Endothelial cell of umbilical vein (primary cell): ENCODE results near the gene FNDC1. TPM values are rescaled to one million over a fixed set of nuclear protein-coding genes. Genes with fewer than 3 reads are reported as not detected.

Experiments
- BruUV-seq: library from RNA; stranded (reverse); fragments of 400-500 nt; replicated peaks from 2 replicates; lab custom pipeline; 2021; lab: Mats Ljungman, UMichigan
- CTCF ChIA-PET: fragments of 300-600, 350-600 bp; sonication (Branson Sonifier 250); formaldehyde crosslinking; loops from one replicate; lab custom pipeline; 2021; ENCODE audit warnings: antibody characterized with exemption, inconsistent platforms; lab: Charles Lee
- POLR2A ChIA-PET: fragments of 300-600, 350-600 bp; sonication (Branson Sonifier 250); formaldehyde crosslinking; loops from one replicate; lab custom pipeline; 2021; ENCODE audit warnings: antibody characterized with exemption, inconsistent platforms; lab: Charles Lee
- DNase-seq: peaks from one replicate; pipeline ENCODE4 v3.0.0-alpha.2; 2011; ENCODE audit warnings: low read depth, low spot score
- FAIRE-seq: peaks from 2 replicates; lab custom pipeline; 2011; peaks lifted over from hg19 to GRCh38; lab: Jason Lieb, UNC
- H2AFZ ChIP-seq: 2 replicates; pipeline ENCODE4 v1.6.0; 2012; ENCODE audit warnings: low read depth, low read length, control low read depth, inconsistent platforms
- H3K27ac ChIP-seq: 2 replicates; pipeline ENCODE4 v1.5.1; 2011; ENCODE audit warnings: low read depth, mild to moderate bottlenecking, control low read depth, low read length, moderate library complexity; ENCODE audit not compliant: insufficient read depth
- H3K27me3 ChIP-seq, 2 experiments: 2 replicates each; pipeline versions ENCODE4 v1.6.0 to v1.6.1; 2011; ENCODE audit warnings: low read length in 2 of 2, mixed read lengths in 1 of 2; ENCODE audit not compliant: control insufficient read depth in 2 of 2, insufficient read depth in 2 of 2
- H3K36me3 ChIP-seq, 2 experiments: 2 replicates in 1 of 2; 3 replicates in 1 of 2; pipeline ENCODE4 v1.5.1; 2011; ENCODE audit warnings: low read length in 2 of 2, mild to moderate bottlenecking in 1 of 2, moderate library complexity in 1 of 2; ENCODE audit not compliant: control insufficient read depth in 2 of 2, insufficient read depth in 2 of 2; ENCODE audit errors: extremely low read depth in 1 of 2
- H3K4me1 ChIP-seq: 3 replicates; pipeline ENCODE4 v1.5.1; 2011; ENCODE audit warnings: mild to moderate bottlenecking, low read length; ENCODE audit not compliant: control insufficient read depth, insufficient read depth; ENCODE audit errors: extremely low read depth
- H3K4me2 ChIP-seq: 2 replicates; pipeline ENCODE4 v1.6.1; 2011; ENCODE audit warnings: low read length, control low read depth, mixed read lengths; ENCODE audit not compliant: insufficient read depth
- H3K4me3 ChIP-seq, 3 experiments: fragments of 200-600 bp in 1 of 3; sonication (generic), shearing (Covaris generic) in 1 of 3; replicated peaks in 1 of 3; 2 replicates each; pipeline ENCODE4 v1.5.1; 2011 to 2016; ENCODE audit warnings: control low read depth in 3 of 3, low read length in 3 of 3, mild to moderate bottlenecking in 2 of 3, inconsistent platforms in 1 of 3, low read depth in 1 of 3, moderate library complexity in 1 of 3; ENCODE audit not compliant: insufficient read depth in 1 of 3
- H3K79me2 ChIP-seq: 2 replicates; pipeline ENCODE4 v1.6.0; 2012; ENCODE audit warnings: low read length, inconsistent platforms; ENCODE audit not compliant: control insufficient read depth, insufficient read depth
- H3K9ac ChIP-seq: replicated peaks from 2 replicates; pipeline ENCODE3; 2011; ENCODE audit warnings: low read length, control low read depth; ENCODE audit not compliant: insufficient read depth; ENCODE audit errors: extremely low read depth
- H3K9me1 ChIP-seq: replicated peaks from 3 replicates; pipeline ENCODE4 v1.6.0; 2011; ENCODE audit warnings: mild to moderate bottlenecking, low read length; ENCODE audit not compliant: control insufficient read depth, insufficient read depth; ENCODE audit errors: extremely low read depth
- H3K9me3 ChIP-seq: replicated peaks from 2 replicates; pipeline ENCODE4 v1.5.1; 2012; ENCODE audit warnings: low read length, inconsistent platforms; ENCODE audit not compliant: control insufficient read depth, insufficient read depth
- H4K20me1 ChIP-seq: replicated peaks from 2 replicates; pipeline ENCODE3; 2011; ENCODE audit warnings: mild to moderate bottlenecking, low read length; ENCODE audit not compliant: control insufficient read depth, insufficient read depth; ENCODE audit errors: extremely low read depth
- EZH2 ChIP-seq: IDR thresholded peaks from 2 replicates; pipeline ENCODE4 v1.6.1; 2012; ENCODE audit warnings: borderline replicate concordance, low read depth, mild to moderate bottlenecking, moderate library complexity, low read length, inconsistent platforms; ENCODE audit not compliant: severe bottlenecking
- FOS ChIP-seq: IDR thresholded peaks from 2 replicates; pipeline ENCODE4 v1.6.1; 2011; ENCODE audit warnings: mild to moderate bottlenecking, low read length, moderate library complexity, borderline replicate concordance; ENCODE audit not compliant: insufficient read depth
- GATA2 ChIP-seq: IDR thresholded peaks from 2 replicates; pipeline ENCODE4 v1.7.0; 2011; ENCODE audit warnings: low read depth, mild to moderate bottlenecking, moderate library complexity, mixed read lengths, low read length; ENCODE audit not compliant: insufficient read length, insufficient read depth
- JUN ChIP-seq: IDR thresholded peaks from 2 replicates; pipeline ENCODE4 v1.6.1; 2011; ENCODE audit warnings: borderline replicate concordance, low read depth; ENCODE audit not compliant: insufficient read length, insufficient read depth
- MYC ChIP-seq: IDR thresholded peaks from one replicate; pipeline ENCODE4 v1.6.1; 2011; ENCODE audit warnings: mild to moderate bottlenecking, low read depth, low read length
- POLR2A ChIP-seq: IDR thresholded peaks from 2 replicates; pipeline ENCODE4 v1.6.1; 2012; ENCODE audit warnings: low read depth, mild to moderate bottlenecking, control low read depth, low read length
- POLR2AphosphoS5 ChIP-seq: IDR thresholded peaks from 2 replicates; pipeline ENCODE4 v1.6.1; 2012; ENCODE audit warnings: low read depth, mild to moderate bottlenecking, control low read depth, low read length, moderate library complexity; ENCODE audit not compliant: insufficient read depth
- dilution Hi-C: fragments of 300-500 bp; cut with MboI; formaldehyde crosslinking; loops from one replicate; pipeline ENCODE4 v1.15.0; 2019; ENCODE audit warnings: low sequenced_read_pairs; ENCODE audit not compliant: extremely low pct_ligation_motif_present
- intact Hi-C: fragments of 100-400 bp; cut with micrococcal nuclease; formaldehyde crosslinking; loops from one replicate; pipeline ENCODE4 v1.10.0; 2022
- polyA plus RNA-seq, 4 experiments: library from polyadenylated mRNA; depleted of rRNA in 3 of 4; stranded (reverse) in 3 of 4; unstranded in 1 of 4; fragments of >200 nt; gene quantifications; 2 replicates each; pipeline versions ENCODE4 v1.2.1 to v1.2.3, GENCODE V29; 2011 to 2012; ENCODE audit warnings: missing spikeins in 1 of 4
- total RNA-seq: library from RNA; stranded (reverse); gene quantifications from 2 replicates; pipeline ENCODE4 v1.2.3, GENCODE V29; 2021
- TF ChIP-seq, protein P1 (sequence below), 2 donors: IDR thresholded peaks; 1 replicate in 1 of 2; 2 replicates in 1 of 2; pipeline ENCODE4 v1.5.1; 2011; ENCODE audit warnings: low read length in 2 of 2, mild to moderate bottlenecking in 2 of 2, moderate library complexity in 2 of 2, control low read depth in 1 of 2, inconsistent platforms in 1 of 2, low read depth in 1 of 2; ENCODE audit not compliant: insufficient read depth in 1 of 2; ENCODE audit errors: extremely low read depth in 1 of 2
- TF ChIP-seq, protein P2 (sequence below): IDR thresholded peaks from 2 replicates; pipeline ENCODE4 v1.6.1; 2011; ENCODE audit not compliant: insufficient read depth, insufficient read length

FNDC1 gene
- total and polyA plus RNA-seq, 2 donors (not counting 3 experiments of a cell fraction or from before 2014, with no cell fraction given) = 0.04 TPM; not detected in 1

DNA sequence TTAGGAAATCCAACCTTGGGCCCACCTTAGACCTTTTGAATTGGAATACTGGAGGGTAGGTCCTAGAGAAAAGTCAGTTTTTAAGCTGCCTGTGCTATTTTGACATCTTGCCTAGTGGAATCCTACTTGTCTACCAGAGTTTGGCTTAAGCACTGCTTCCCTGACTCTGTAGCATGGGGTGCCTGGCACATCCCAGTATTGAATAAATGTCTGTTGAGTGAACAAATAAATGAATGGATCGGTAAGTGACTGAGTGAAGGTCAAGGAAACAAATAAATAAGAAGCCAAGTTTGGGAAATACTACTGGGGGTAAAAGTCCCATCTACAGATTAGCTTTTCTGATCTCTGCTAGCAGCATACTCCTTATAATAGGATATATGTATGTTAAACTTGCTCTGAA lies 140.5 kb downstream of the FNDC1 start:
- TF ChIP-seq POLR2AphosphoS5 (no peak), MYC (no peak), EZH2 (no peak), POLR2A (no peak), FOS (no peak), JUN (no peak), GATA2 (no peak)
- TF ChIP-seq, protein P1, sequence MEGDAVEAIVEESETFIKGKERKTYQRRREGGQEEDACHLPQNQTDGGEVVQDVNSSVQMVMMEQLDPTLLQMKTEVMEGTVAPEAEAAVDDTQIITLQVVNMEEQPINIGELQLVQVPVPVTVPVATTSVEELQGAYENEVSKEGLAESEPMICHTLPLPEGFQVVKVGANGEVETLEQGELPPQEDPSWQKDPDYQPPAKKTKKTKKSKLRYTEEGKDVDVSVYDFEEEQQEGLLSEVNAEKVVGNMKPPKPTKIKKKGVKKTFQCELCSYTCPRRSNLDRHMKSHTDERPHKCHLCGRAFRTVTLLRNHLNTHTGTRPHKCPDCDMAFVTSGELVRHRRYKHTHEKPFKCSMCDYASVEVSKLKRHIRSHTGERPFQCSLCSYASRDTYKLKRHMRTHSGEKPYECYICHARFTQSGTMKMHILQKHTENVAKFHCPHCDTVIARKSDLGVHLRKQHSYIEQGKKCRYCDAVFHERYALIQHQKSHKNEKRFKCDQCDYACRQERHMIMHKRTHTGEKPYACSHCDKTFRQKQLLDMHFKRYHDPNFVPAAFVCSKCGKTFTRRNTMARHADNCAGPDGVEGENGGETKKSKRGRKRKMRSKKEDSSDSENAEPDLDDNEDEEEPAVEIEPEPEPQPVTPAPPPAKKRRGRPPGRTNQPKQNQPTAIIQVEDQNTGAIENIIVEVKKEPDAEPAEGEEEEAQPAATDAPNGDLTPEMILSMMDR (IDR thresholded peaks at IDR 0.05; ENCODE audit: extremely low read depth in 1 of 2, insufficient read depth in 1 of 2, low read depth in 1 of 2, low read length in 2 of 2) = no peak
- TF ChIP-seq, protein P2, sequence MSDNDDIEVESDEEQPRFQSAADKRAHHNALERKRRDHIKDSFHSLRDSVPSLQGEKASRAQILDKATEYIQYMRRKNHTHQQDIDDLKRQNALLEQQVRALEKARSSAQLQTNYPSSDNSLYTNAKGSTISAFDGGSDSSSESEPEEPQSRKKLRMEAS = no peak
- Histone ChIP-seq H3K9ac (no peak overlapping the region), H3K79me2 (no peaks in the 10 kb centered on the region), H3K9me1 (no peaks in the 10 kb centered on the region), H3K27me3 (no peaks in the 10 kb centered on the region), H3K4me1 (no peaks in the 10 kb centered on the region), H3K36me3 (no peaks in the 10 kb centered on the region), H3K9me3 (peaks cover 8% of the 10 kb centered on the region), H3K4me2 (no peak overlapping the region), H4K20me1 (no peaks in the 10 kb centered on the region), H3K27ac (no peak overlapping the region), H2AFZ (no peak overlapping the region), H3K4me3 (no peak overlapping the region)
- ChIA-PET CTCF (no interaction called here), POLR2A (no interaction called here)
- BruUV-seq = no TSS peak
- dilution Hi-C loops = no loop called here
- intact Hi-C loops = no loop called here
- no peak for DNase-seq
- FAIRE-seq = no peak
